ENCODE results near the gene PTDSS2. TPM values are rescaled to one million over a fixed set of nuclear protein-coding genes. Genes with fewer than 3 reads are reported as not detected.

Gene PTDSS2
- total and polyA plus RNA-seq, 9 of the 15 experiments (the other 6 are each of a cell fraction or from before 2014, with no cell fraction given), result 0.45 to 53.9 (median 17.2) TPM

- no peaks in the 10 kb centered on the region for H3K36me3 ChIP-seq (ENCODE audit: control insufficient read depth, insufficient read depth, low read length)
- H3K4me3 ChIP-seq, result no peak overlapping the region
- ATAC-seq (no peak), FAIRE-seq (no peak), DNase-seq (ENCODE audit: extremely low read depth in 1 of 4, low spot score in 3 of 4) (no peak)
- no TSS peak for BruUV-seq (replicated peaks)
- no peak overlapping the region for H2AFZ ChIP-seq (ENCODE audit: low read depth, low read length)
- H3K27me3 ChIP-seq (ENCODE audit: control insufficient read depth in 2 of 2, insufficient read depth in 2 of 2, low read length in 2 of 2), result no peaks in the 10 kb centered on the region
- no peaks in the 10 kb centered on the region for H4K20me1 ChIP-seq (replicated peaks; ENCODE audit: control insufficient read depth, insufficient read depth, low read length)
- in situ Hi-C loops (cut with MboI), result no loop called here
- WGBS (ENCODE audit: insufficient coverage, low coverage, missing lambda C conversion rate), result 12% methylated on average over 7 of the region's 14 CpGs
- peaks cover 5 to 58% of the 10 kb centered on the region in 2 experiments for H3K4me1 ChIP-seq (replicated peaks in 1 of 2; ENCODE audit: control insufficient read depth in 2 of 2, insufficient read depth in 2 of 2, low read length in 2 of 2)
- no peak overlapping the region for H3K27ac ChIP-seq (ENCODE audit: extremely low read depth, low read depth, low read length)
- no peaks in the 10 kb centered on the region for H3K79me2 ChIP-seq (ENCODE audit: control insufficient read depth, insufficient read depth, low read length)
- no peak overlapping the region for H3K4me2 ChIP-seq (ENCODE audit: insufficient read depth, low read length)
- CTCF ChIA-PET (ENCODE audit: low intra/inter-chr PET ratio), result no interaction called here
- H3K9me3 ChIP-seq (replicated peaks; ENCODE audit: control insufficient read depth, insufficient read depth, low read depth, low read length), result no peaks in the 10 kb centered on the region
- intact Hi-C loops (cut with micrococcal nuclease), result no loop called here
- H3K9me1 ChIP-seq (ENCODE audit: control insufficient read depth, insufficient read depth, low read length), result no peaks in the 10 kb centered on the region
- TF ChIP-seq ZNF316 (IDR thresholded peaks at IDR 0.05) (no peak), ZBTB2 (IDR thresholded peaks at IDR 0.05) (no peak), PHF8 (IDR thresholded peaks at IDR 0.05; ENCODE audit: borderline replicate concordance, low read length) (no peak), RERE (CRISPR knock-in tag; IDR thresholded peaks at IDR 0.05; ENCODE audit: borderline replicate concordance) (no peak), SLC30A9 (CRISPR knock-in tag; IDR thresholded peaks at IDR 0.05) (no peak), ZNF561 (CRISPR knock-in tag; conservative IDR thresholded peaks at IDR 0.05) (no peak), MAX (CRISPR knock-in tag; IDR thresholded peaks at IDR 0.05) (0 out of 2 replicates have a peak, but pooled peaks have one; percentile 8), BRD9 (IDR thresholded peaks at IDR 0.05; ENCODE audit: low read depth, partially characterized antibody) (no peak), ZNF778 (CRISPR knock-in tag; IDR thresholded peaks at IDR 0.05) (no peak), ZNF57 (CRISPR knock-in tag; IDR thresholded peaks at IDR 0.05) (no peak), MTA1 (IDR thresholded peaks at IDR 0.05; ENCODE audit: borderline replicate concordance) (peak; percentile 38; the same call in 1 of the 2 replicates)
- POLR2A ChIA-PET, result no interaction called here
- H3K9ac ChIP-seq (ENCODE audit: insufficient read depth in 1 of 2, low read depth in 2 of 2, low read length in 2 of 2), result peak overlapping the region in 1 of 2 experiments; percentile 75; a peak in 2 of 4 replicates
Measured at GRCh38 chr11:413120-414081, 36.7 kb upstream of the PTDSS2 start.
